ENCODE data around the gene KIAA1755.

GRCh38 chr20:38269040-38269439 lies 8.5 kb upstream of the KIAA1755 start:
- no peak for TF ChIP-seq EZH2 (IDR thresholded peaks at IDR 0.05; ENCODE audit: insufficient read depth, low read length)
- TF ChIP-seq CTCF (IDR thresholded peaks at IDR 0.05; ENCODE audit: insufficient read depth, low read depth, low read length): no peak

All from astrocyte (in vitro differentiated cells and primary cell).